Upper lobe of left lung (tissue), 6 donors: ENCODE data around the gene CACYBP. TPM values are rescaled to one million over a fixed set of nuclear protein-coding genes. Genes with fewer than 3 reads are reported as not detected.
A peak's percentile ranks its signal among the peaks of the same experiment; 100 is the strongest.
"Not testable (repeated sequence)": the region's sequence is repeated elsewhere in the genome, so short reads cannot be mapped to it uniquely, and the experiment has no call there.

ENCODE experiments used
- ATAC-seq, 2 donors: fragments of 200-7000 bp; cut with Tn5 transposase; one replicate each; pipeline ENCODE4 v1.9.1; 2022; ENCODE audit warnings: mild to moderate bottlenecking in 2 of 2, moderate library complexity in 2 of 2; ENCODE audit not compliant: low FRiP score in 2 of 2
- DNase-seq, 2 donors: peaks; one replicate each; pipeline ENCODE4 v3.0.0-alpha.2; 2019 to 2020
- H3K27ac ChIP-seq, 4 donors: fragments of 200-600 bp; sonication (generic); one replicate each; pipeline ENCODE4 v1.5.1; 2016 to 2019
- H3K27me3 ChIP-seq, 4 donors: fragments of 200-600 bp; sonication (generic); one replicate each; pipeline ENCODE4 v1.5.1; 2017 to 2019
- H3K36me3 ChIP-seq, 4 donors: fragments of 200-600 bp; sonication (generic); one replicate each; pipeline ENCODE4 v1.5.1; 2016 to 2019
- H3K4me1 ChIP-seq, 4 donors: fragments of 200-600 bp; sonication (generic); one replicate each; pipeline ENCODE4 v1.5.1; 2018 to 2019
- H3K4me3 ChIP-seq, 4 donors: fragments of 200-600 bp; sonication (generic); one replicate each; pipeline ENCODE4 v1.5.1; 2017 to 2019; ENCODE audit warnings: mild to moderate bottlenecking in 2 of 4, moderate library complexity in 1 of 4
- H3K9me3 ChIP-seq, 4 donors: fragments of 200-600 bp; sonication (generic); one replicate each; pipeline ENCODE4 v1.5.1; 2018 to 2019
- CTCF ChIP-seq, 6 experiments: fragments of 450-650 bp in 4 of 6; fragments of 200-600 bp in 2 of 6; sonication (generic) in 2 of 6; IDR thresholded peaks; one replicate each; pipeline ENCODE4 v1.5.1; 2016 to 2019; ENCODE audit warnings: antibody characterized with exemption in 6 of 6
- EP300 ChIP-seq, 4 donors: sonication (generic); formaldehyde crosslinking; IDR thresholded peaks; one replicate each; pipeline ENCODE4 v1.5.1; 2017; ENCODE audit warnings: antibody characterized with exemption in 4 of 4, control low read depth in 2 of 4
- POLR2A ChIP-seq, 4 donors: fragments of 450-650 bp; IDR thresholded peaks; one replicate each; pipeline ENCODE4 v1.5.1; 2016 to 2017; ENCODE audit warnings: antibody characterized with exemption in 4 of 4, mild to moderate bottlenecking in 2 of 4
- POLR2AphosphoS5 ChIP-seq, 2 donors: sonication (generic); formaldehyde crosslinking; IDR thresholded peaks; one replicate each; pipeline ENCODE4 v1.5.1; 2017; ENCODE audit warnings: antibody characterized with exemption in 2 of 2
- WGBS, 2 donors: methylation state at CpG; one replicate each; pipeline ENCODE4 v1.1.5; 2017 to 2018; 5-methylcytosine and 5-hydroxymethylcytosine counted together
- total RNA-seq, 6 donors: library from RNA; depleted of rRNA in 4 of 6; stranded (reverse); fragments of >200 nt in 4 of 6; gene quantifications; one replicate each; pipeline versions ENCODE4 v1.1.0 to v1.2.1, GENCODE V29; 2016 to 2021
- donor health status: DM: no; HTN: no; CAD: no; lungs with moderate emphysema.
- donor health status: DM: no; HTN: yes; CAD: no; lungs with severe emphysema.

CACYBP gene
- total RNA-seq, 6 donors from 2014 or later: 25.1 to 84.7 (median 50.1) TPM

GRCh38 chr1:175043824-175044223, 44.1 kb downstream of the CACYBP start:
- DNase-seq (peak in 1 of 2 donors; percentile 47), ATAC-seq (no peak)
- Histone ChIP-seq H3K27me3 (no peaks in the 10 kb centered on the region), H3K9me3 (no peaks in the 10 kb centered on the region), H3K36me3 (no peaks in the 10 kb centered on the region), H3K4me1 (no peaks in the 10 kb centered on the region), H3K4me3 (no peak overlapping the region), H3K27ac (no peak overlapping the region)
- TF ChIP-seq EP300 (IDR thresholded peaks at IDR 0.05): no peak
- no peak for TF ChIP-seq POLR2AphosphoS5 (IDR thresholded peaks at IDR 0.05)
- no peak for TF ChIP-seq CTCF (IDR thresholded peaks at IDR 0.05)
- TF ChIP-seq POLR2A (IDR thresholded peaks at IDR 0.05): no peak
- WGBS, 2 donors: 66 to 68% methylated on average over 15 to 19 of the region's 19 CpGs

- ATAC-seq: not testable (repeated sequence)
- WGBS, 2 donors: 91 to 92% methylated on average over 18 of the region's 18 CpGs
Measured at GRCh38 chr1:175044591-175044990, 44.8 kb downstream of the CACYBP start.

GRCh38 chr1:175045097-175045496, 45.4 kb downstream of the CACYBP start:
- Histone ChIP-seq H3K4me3 (no peak overlapping the region), H3K4me1 (no peaks in the 10 kb centered on the region), H3K36me3 (no peaks in the 10 kb centered on the region), H3K27ac (no peak overlapping the region), H3K9me3 (no peaks in the 10 kb centered on the region), H3K27me3 (no peaks in the 10 kb centered on the region)
- DNase-seq (peak in 1 of 2 donors; percentile 33), ATAC-seq (no peak)
- no peak for TF ChIP-seq POLR2AphosphoS5 (IDR thresholded peaks at IDR 0.05)
- no peak for TF ChIP-seq POLR2A (IDR thresholded peaks at IDR 0.05)
- no peak for TF ChIP-seq EP300 (IDR thresholded peaks at IDR 0.05)
- TF ChIP-seq CTCF (IDR thresholded peaks at IDR 0.05): no peak
- 94 to 95% methylated on average over 19 of the region's 19 CpGs for WGBS, 2 donors

More at GRCh38 chr1:175044591-175044990, 44.8 kb downstream of the CACYBP start:
- not testable (repeated sequence) for H3K9me3 ChIP-seq, H3K27me3 ChIP-seq, H3K27ac ChIP-seq, H3K36me3 ChIP-seq, H3K4me3 ChIP-seq, H3K4me1 ChIP-seq
- peak in 1 of 2 donors; percentile 58 for DNase-seq

DNA sequence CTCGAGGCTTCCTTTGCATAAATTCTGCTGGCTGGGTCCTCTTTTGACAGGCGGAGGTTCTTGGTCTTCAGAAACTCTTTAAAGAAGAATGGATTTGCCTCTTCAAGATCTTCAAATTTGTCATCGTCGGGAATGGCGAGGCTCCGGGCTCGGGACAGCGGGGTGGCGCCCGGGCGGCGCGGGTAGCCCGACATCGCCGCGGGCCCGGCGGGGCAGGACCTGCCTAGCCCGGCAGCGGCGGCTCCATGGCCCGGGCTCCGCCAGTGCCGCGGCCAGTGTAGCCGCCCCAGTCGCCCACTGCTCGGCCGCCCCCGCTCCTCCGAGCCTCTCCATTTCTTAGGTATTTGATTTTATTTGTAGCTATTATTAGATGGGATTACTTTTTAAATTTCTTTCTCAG, 45.8 kb downstream of the CACYBP start:
- Histone ChIP-seq H3K9me3 (no peaks in the 10 kb centered on the region), H3K36me3 (no peaks in the 10 kb centered on the region), H3K27ac (no peak overlapping the region), H3K4me1 (no peaks in the 10 kb centered on the region), H3K27me3 (no peaks in the 10 kb centered on the region), H3K4me3 (no peak overlapping the region)
- 94 to 96% methylated on average over 28 to 32 of the region's 32 CpGs for WGBS, 2 donors
- TF ChIP-seq POLR2A (IDR thresholded peaks at IDR 0.05) (no peak), CTCF (IDR thresholded peaks at IDR 0.05) (no peak), EP300 (IDR thresholded peaks at IDR 0.05) (no peak), POLR2AphosphoS5 (IDR thresholded peaks at IDR 0.05) (no peak)
- peak in 1 of 2 donors; percentile 67 for DNase-seq
- ATAC-seq: no peak

DNA sequence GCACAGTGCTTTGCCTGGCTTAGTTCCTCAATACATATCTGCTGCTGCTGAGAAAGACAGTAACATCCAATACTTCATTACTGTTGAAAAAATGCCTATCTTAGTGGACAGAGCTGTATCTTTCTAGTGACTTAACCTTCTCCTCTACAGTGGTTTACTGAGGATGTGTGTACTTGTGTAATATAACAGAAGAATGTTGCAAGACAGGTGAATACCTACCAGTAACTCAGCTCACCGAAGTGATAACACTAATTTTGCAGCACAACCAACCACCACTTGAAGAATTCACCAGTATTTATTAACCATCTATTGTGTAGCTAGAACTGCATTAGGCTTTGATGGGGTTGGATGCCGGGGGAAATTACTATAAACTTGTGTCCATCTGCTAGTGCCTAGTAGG, 51.2 kb downstream of the CACYBP start:
- Histone ChIP-seq H3K27me3 (no peaks in the 10 kb centered on the region), H3K4me1 (no peaks in the 10 kb centered on the region), H3K27ac (no peak overlapping the region), H3K9me3 (no peaks in the 10 kb centered on the region), H3K36me3 (no peaks in the 10 kb centered on the region), H3K4me3 (no peak overlapping the region)
- no peak for TF ChIP-seq POLR2AphosphoS5 (IDR thresholded peaks at IDR 0.05)
- no peak for TF ChIP-seq EP300 (IDR thresholded peaks at IDR 0.05)
- no peak for TF ChIP-seq POLR2A (IDR thresholded peaks at IDR 0.05)
- TF ChIP-seq CTCF (IDR thresholded peaks at IDR 0.05): no peak
- no peak for DNase-seq
- WGBS, 2 donors: 81 to 96% methylated on average over 2 of the region's 2 CpGs
- no peak for ATAC-seq
